Smooth muscle cell (in vitro differentiated cells): ENCODE measurements around the gene BSN. TPM values are rescaled to one million over a fixed set of nuclear protein-coding genes. Genes with fewer than 3 reads are reported as not detected.
"Not testable (repeated sequence)": the region's sequence is repeated elsewhere in the genome, so short reads cannot be mapped to it uniquely, and the experiment has no call there.

Experiments used
- DNase-seq: peaks from one replicate; lab custom pipeline; 2025; ENCODE audit not compliant: unreplicated experiment; lab: John Stamatoyannopoulos, UW
- H2AFZ ChIP-seq: fragments of 200-600 bp; sonication (generic); 2 replicates; pipeline ENCODE4 v1.6.0; 2016; ENCODE audit warnings: antibody characterized with exemption, low read depth, mild to moderate bottlenecking
- H3F3A ChIP-seq: fragments of 200-600 bp; sonication (generic); 2 replicates; pipeline ENCODE4 v1.6.0; 2017; ENCODE audit warnings: antibody characterized with exemption, low read depth
- H3K27ac ChIP-seq: fragments of 200-600 bp; sonication (generic); 2 replicates; pipeline ENCODE4 v1.5.1; 2016; ENCODE audit warnings: low read depth, mild to moderate bottlenecking
- H3K27me3 ChIP-seq: fragments of 200-600 bp; sonication (generic); 2 replicates; pipeline ENCODE4 v1.6.1; 2016; ENCODE audit warnings: low read depth, mild to moderate bottlenecking
- H3K36me3 ChIP-seq: fragments of 200-600 bp; sonication (generic); 2 replicates; pipeline ENCODE4 v1.5.1; 2016; ENCODE audit warnings: low read depth
- H3K4me1 ChIP-seq: fragments of 200-600 bp; sonication (generic); 2 replicates; pipeline ENCODE4 v1.5.1; 2016; ENCODE audit warnings: low read depth
- H3K4me2 ChIP-seq: fragments of 200-600 bp; sonication (generic); 2 replicates; pipeline ENCODE4 v1.6.0; 2016; ENCODE audit warnings: mild to moderate bottlenecking
- H3K4me3 ChIP-seq: fragments of 200-600 bp; sonication (generic); 2 replicates; pipeline ENCODE4 v1.5.1; 2016; ENCODE audit warnings: mild to moderate bottlenecking
- H3K79me2 ChIP-seq: fragments of 200-600 bp; sonication (generic); 2 replicates; pipeline ENCODE4 v1.6.0; 2016; ENCODE audit warnings: low read depth, mild to moderate bottlenecking
- H3K9ac ChIP-seq: fragments of 200-600 bp; sonication (generic); 2 replicates; pipeline ENCODE4 v1.6.0; 2016; ENCODE audit warnings: low read depth
- H3K9me3 ChIP-seq: fragments of 200-600 bp; sonication (generic); replicated peaks from 2 replicates; pipeline ENCODE4 v1.5.1; 2016; ENCODE audit warnings: low read depth
- H4K20me1 ChIP-seq: fragments of 200-600 bp; sonication (generic); 2 replicates; pipeline ENCODE4 v1.6.0; 2016; ENCODE audit warnings: low read depth
- WGBS: methylation state at CpG from one replicate; pipeline ENCODE4 v1.1.7; 2016; ENCODE audit warnings: low lambda C conversion rate; 5-methylcytosine and 5-hydroxymethylcytosine counted together
- polyA plus RNA-seq: library from polyadenylated mRNA; unstranded; fragments of >200 nt; fragmentation: Nextera tagmentation; extraction: Ambion mirVana; gene quantifications from 2 replicates; pipeline ENCODE4 v1.2.1, GENCODE V29; 2016
- total RNA-seq: library from RNA; depleted of rRNA; stranded (reverse); fragments of >200 nt; gene quantifications from 2 replicates; pipeline ENCODE4 v1.2.3, GENCODE V29; 2014
- TF ChIP-seq, protein P1 (sequence below): fragments of 200-600 bp; sonication (generic); IDR thresholded peaks from 2 replicates; pipeline ENCODE4 v1.5.1; 2017; ENCODE audit warnings: borderline replicate concordance, mild to moderate bottlenecking, antibody characterized with exemption; ENCODE audit not compliant: insufficient read depth, poor library complexity, severe bottlenecking

BSN gene
- total and polyA plus RNA-seq, 2 experiments from 2014 or later = under 0.01 to 0.07 TPM

DNA sequence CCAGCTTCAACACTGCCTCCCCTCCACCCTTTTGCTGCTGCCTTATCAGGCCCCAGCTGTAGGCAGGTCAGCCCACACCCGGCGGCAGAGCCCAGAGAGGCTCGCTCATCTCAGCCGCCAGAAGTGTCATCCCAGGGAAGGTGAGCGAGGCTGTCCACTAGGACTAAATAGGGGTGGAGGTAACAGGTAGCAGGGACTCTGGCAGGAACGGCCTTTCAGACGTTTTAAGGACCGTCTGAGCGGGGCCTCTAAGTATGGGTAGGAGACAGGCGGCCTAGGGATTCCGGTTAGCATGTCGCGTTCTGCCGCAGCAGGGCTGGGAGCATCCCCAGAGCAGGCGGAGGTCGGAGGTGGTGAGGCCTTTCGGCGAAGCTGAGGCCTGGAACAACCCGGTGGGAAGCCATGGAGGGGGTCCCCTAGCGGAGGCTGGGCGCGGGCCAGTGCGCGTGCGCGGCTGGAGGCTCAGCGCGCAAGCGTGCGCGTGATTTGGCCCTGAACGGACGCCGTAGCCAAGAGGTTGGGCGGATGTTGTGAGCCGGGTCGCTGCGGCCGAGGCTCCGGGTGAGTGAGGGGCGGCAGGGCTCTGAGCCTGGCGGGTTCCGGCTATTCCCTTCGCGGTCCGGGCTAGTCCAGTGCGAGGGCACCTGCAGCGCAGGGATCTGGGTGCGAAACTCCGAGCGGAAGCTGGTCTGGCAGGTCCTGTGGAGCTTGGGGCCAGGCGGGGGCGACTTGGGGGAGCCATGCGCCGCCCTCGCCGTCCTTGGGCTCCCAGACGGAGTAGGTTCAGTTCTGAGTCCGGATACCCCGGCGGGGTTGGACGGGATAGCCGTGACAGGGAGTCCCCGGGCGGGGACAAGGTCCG, 135.0 kb downstream of the BSN start, which contains the start of the genes MST1 and RNF123:
MST1 (minus strand) TSS at position 429 of the 862 bp plus-strand sequence. CDS start 783 bp downstream, outside the sequence.
RNF123 (plus strand) TSS at position 512 of the 862 bp plus-strand sequence. CDS start 1,609 bp downstream, outside the sequence.
- Histone ChIP-seq H3K4me2 (peak within 1 kb of the TSS; percentile 97), H3K36me3 (no peaks in the 10 kb centered on the region), H3K27me3 (no peaks in the 10 kb centered on the region), H2AFZ (peak within 1 kb of the TSS; percentile 60), H3K4me3 (peak within 1 kb of the TSS; percentile 89), H3K27ac (peak within 1 kb of the TSS; percentile 8), H3K4me1 (peaks cover 7% of the 10 kb centered on the region), H3K79me2 (peaks cover 28% of the 10 kb centered on the region), H3K9ac (peak within 1 kb of the TSS; percentile 74), H3K9me3 (no peaks in the 10 kb centered on the region), H3F3A (no peaks in the 10 kb centered on the region), H4K20me1 (peaks cover 7% of the 10 kb centered on the region)
- TF ChIP-seq, protein P1, sequence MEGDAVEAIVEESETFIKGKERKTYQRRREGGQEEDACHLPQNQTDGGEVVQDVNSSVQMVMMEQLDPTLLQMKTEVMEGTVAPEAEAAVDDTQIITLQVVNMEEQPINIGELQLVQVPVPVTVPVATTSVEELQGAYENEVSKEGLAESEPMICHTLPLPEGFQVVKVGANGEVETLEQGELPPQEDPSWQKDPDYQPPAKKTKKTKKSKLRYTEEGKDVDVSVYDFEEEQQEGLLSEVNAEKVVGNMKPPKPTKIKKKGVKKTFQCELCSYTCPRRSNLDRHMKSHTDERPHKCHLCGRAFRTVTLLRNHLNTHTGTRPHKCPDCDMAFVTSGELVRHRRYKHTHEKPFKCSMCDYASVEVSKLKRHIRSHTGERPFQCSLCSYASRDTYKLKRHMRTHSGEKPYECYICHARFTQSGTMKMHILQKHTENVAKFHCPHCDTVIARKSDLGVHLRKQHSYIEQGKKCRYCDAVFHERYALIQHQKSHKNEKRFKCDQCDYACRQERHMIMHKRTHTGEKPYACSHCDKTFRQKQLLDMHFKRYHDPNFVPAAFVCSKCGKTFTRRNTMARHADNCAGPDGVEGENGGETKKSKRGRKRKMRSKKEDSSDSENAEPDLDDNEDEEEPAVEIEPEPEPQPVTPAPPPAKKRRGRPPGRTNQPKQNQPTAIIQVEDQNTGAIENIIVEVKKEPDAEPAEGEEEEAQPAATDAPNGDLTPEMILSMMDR = no peak
- 3% methylated on average over 55 of the region's 66 CpGs for WGBS
- no peak for DNase-seq

DNA sequence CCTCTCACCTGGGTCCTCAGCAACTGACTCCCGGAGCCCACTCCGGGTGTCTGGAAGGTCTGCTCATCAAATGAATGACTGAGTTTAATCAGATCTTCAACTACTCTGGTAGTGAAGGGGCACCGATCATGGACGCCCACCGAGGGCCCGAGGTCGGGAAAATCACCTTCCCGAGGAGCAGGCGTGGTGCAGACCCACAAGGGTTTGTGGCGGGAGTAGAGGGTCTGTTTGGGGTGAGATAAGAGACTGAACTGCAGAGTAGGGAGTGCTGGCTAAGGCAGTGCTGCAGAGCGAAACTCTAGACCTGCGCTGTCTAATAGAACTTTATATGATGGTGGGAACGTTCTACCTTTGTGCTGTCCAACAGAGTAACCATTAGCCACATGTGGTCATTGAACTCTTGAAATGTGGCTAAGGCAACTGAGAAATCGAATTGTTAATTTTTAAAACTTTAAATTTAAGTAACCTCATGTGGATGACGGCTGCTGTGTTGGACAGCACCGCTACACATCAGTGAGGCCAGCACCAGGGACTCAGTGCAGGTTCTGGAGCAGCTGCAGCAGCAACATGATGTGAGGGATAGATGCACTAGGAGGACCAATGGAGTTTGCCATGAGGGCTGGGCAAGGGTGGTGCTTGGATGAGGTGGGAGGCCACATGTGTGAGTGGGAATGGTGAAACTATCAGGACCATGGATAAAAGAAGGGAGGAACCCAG, 135.8 kb downstream of the BSN start:
- H3K4me3 ChIP-seq = peak overlapping the region; percentile 89
- not testable (repeated sequence) for H3F3A ChIP-seq, H3K27me3 ChIP-seq, H3K4me1 ChIP-seq, H3K27ac ChIP-seq, H3K9me3 ChIP-seq, DNase-seq, H3K36me3 ChIP-seq
- WGBS = 19% methylated on average over 16 of the region's 16 CpGs
- H4K20me1 ChIP-seq = peaks cover 13% of the 10 kb centered on the region
- peak overlapping the region; percentile 74 for H3K9ac ChIP-seq
- H3K4me2 ChIP-seq = peak overlapping the region; percentile 97
- H2AFZ ChIP-seq = peak overlapping the region; percentile 60
- peaks cover 28% of the 10 kb centered on the region for H3K79me2 ChIP-seq

DNA sequence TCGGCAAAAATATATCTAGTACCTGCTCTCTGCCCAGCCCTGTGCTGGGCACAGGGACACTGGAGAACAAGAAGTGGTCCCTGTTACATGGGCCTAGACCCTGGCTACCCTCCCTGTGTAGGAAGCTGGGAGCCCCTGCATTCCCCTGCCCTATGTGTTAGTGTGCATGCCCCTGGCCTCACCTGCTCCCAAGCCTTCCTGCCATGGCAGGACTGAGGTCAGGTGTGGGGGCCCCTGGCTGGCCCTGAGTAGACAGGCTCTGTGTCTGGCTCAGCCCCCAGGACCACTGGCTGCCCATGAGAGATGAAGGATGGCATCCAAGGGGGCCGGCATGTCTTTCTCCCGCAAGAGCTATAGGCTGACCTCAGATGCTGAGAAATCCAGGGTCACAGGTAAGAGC, 136.6 kb downstream of the BSN start:
- H3K27me3 ChIP-seq, H3K9ac ChIP-seq, H2AFZ ChIP-seq, H3K4me1 ChIP-seq, H3K36me3 ChIP-seq, H3K9me3 ChIP-seq, H3K27ac ChIP-seq, H3K4me3 ChIP-seq, DNase-seq, H3F3A ChIP-seq, H3K4me2 ChIP-seq: not testable (repeated sequence)
- whole genome bisulfite sequencing = 94% methylated on average over 3 of the region's 3 CpGs
- Histone ChIP-seq H3K79me2 (peaks cover 28% of the 10 kb centered on the region), H4K20me1 (peaks cover 13% of the 10 kb centered on the region)

DNA sequence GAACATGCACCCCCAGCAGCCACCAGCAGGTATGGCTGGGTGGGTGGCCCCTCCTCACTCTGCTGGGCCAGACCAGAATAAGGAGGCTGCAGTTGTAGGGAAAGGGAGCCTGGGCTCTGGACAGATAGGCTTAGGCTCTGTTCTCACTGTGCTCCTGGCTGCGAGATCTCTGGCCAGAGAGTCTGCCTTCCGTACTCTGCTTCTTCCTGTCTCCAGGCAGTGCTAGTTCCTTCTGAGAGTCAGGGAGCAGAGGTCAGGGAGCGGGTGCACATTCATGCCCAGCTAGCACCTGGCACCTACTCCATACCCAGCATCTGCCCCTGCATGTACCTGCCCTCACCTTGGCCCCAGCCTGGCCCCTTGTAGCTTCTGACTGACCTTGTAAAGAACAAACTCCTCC, 137.2 kb downstream of the BSN start:
- not testable (repeated sequence) for H3K9me3 ChIP-seq, DNase-seq, H3K4me2 ChIP-seq, H2AFZ ChIP-seq, H3K4me3 ChIP-seq, H3K36me3 ChIP-seq, H3K9ac ChIP-seq, H3K27ac ChIP-seq, H3K4me1 ChIP-seq, H3K27me3 ChIP-seq, H3F3A ChIP-seq
- 95% methylated on average over 3 of the region's 3 CpGs for WGBS
- Histone ChIP-seq H4K20me1 (peaks cover 13% of the 10 kb centered on the region), H3K79me2 (peaks cover 28% of the 10 kb centered on the region)

DNA sequence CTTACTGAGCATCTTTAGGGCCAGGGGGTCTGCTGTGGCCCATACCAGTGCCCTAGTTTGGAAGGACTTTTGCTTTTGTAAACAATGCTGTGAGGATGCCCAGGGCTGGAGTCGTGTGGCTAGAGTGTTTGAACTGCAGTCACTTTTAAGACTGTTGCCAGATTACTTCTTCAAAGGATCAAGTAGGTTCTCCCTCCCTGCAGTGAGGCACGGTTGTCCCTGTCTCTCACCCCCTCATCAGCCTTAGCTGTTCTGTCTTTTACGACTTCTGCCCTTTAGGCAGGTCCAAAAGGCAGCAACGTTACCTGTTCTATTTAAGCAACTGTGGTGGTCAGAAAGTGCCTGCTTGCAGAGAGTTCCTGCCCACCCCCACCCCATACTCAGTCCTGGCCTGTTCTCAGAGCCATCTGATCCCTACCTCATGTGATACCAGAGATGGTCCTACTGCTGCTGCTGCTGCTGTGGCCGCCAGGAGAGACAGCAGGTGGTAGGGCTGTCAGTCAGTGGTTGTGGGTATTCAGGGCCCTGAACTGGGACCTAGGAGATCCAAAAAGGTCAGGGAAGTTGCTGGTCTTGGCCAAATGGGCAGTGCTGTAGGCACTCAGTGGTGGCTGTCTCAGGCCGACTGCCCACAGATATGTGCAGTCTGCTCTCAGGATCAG, 140.3 kb downstream of the BSN start:
- not testable (repeated sequence) for H3K4me3 ChIP-seq, H3K27me3 ChIP-seq, H3K4me2 ChIP-seq, H3K9ac ChIP-seq, H3F3A ChIP-seq, H3K27ac ChIP-seq, H3K4me1 ChIP-seq, H3K36me3 ChIP-seq, H2AFZ ChIP-seq, DNase-seq, H3K9me3 ChIP-seq
- H3K79me2 ChIP-seq = peaks cover 28% of the 10 kb centered on the region
- 73% methylated on average over 6 of the region's 6 CpGs for WGBS
- H4K20me1 ChIP-seq = peaks cover 16% of the 10 kb centered on the region

DNA sequence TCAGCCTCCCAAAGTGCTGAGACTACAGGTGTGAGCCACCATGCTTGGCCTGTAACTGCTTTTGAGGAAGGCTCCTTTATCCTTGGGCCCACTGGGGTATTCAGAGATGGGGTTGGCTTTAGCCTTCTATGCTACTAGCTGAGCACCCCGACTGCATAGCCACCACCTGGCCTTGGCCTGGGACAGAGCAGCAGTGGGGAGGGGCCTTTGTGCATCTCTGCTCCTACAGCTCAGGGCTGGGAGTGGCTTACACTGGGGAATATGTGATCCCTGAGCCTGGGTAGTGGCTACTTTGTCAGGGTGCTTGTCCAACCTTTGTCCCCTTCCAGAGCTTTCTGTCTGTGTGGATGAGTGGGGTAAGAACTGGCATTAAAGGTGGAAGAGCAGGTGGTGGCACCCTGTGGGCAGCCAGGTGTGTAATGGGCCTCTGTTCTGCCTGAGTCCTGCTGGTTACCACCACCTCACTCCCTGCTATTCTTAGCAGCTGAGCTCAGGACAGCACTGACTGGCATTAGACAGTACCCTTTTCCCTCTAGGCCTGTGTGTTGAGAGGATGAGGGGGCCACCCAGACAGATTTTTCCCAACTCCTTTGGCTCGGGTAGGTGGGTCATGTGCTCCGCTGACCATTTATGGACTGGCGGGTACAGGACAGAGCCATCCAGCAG, 141.2 kb downstream of the BSN start:
- not testable (repeated sequence) for DNase-seq, H3K9me3 ChIP-seq, H3K4me3 ChIP-seq, H3F3A ChIP-seq, H3K27me3 ChIP-seq, H3K9ac ChIP-seq, H2AFZ ChIP-seq, H3K27ac ChIP-seq, H3K4me1 ChIP-seq, H3K36me3 ChIP-seq, H3K4me2 ChIP-seq
- WGBS = 98% methylated on average over 4 of the region's 4 CpGs
- H4K20me1 ChIP-seq = peaks cover 16% of the 10 kb centered on the region
- H3K79me2 ChIP-seq = peaks cover 20% of the 10 kb centered on the region
